IMR-90 (cell line): ENCODE measurements around the gene PIGU. TPM values are rescaled to one million over a fixed set of nuclear protein-coding genes. Genes with fewer than 3 reads are reported as not detected.

Source experiments
- ATAC-seq: fragments of 200-7000 bp; cut with Tn5 transposase; 2 replicates; pipeline ENCODE4 v1.9.1; 2020; ENCODE audit warnings: low read depth, mild to moderate bottlenecking, moderate library complexity
- BruUV-seq: library from RNA; stranded (reverse); fragments of 400-500 nt; replicated peaks from 2 replicates; lab custom pipeline; 2021; lab: Mats Ljungman, UMichigan
- CTCF ChIA-PET: fragments of 300-600 bp; formaldehyde crosslinking; extraction: SDS; loops from one replicate; lab custom pipeline; 2021; ENCODE audit warnings: antibody characterized with exemption; lab: Yijun Ruan, JAX
- POLR2A ChIA-PET: fragments of 300-600 bp; sonication (Branson Sonifier 250); formaldehyde crosslinking; loops from one replicate; lab custom pipeline; 2022; ENCODE audit warnings: antibody characterized with exemption; ENCODE audit not compliant: unreplicated experiment; lab: Charles Lee
- DNase-seq: peaks from one replicate; pipeline ENCODE4 v3.0.0; 2013
- H2AFZ ChIP-seq: replicated peaks from 2 replicates; pipeline ENCODE3; 2013; ENCODE audit warnings: low read length, mild to moderate bottlenecking; ENCODE audit not compliant: poor library complexity
- H2AK5ac ChIP-seq: 2 replicates; pipeline ENCODE4 v1.6.1; 2013; ENCODE audit warnings: low read depth, low read length, inconsistent platforms
- H2AK9ac ChIP-seq: replicated peaks from 2 replicates; pipeline ENCODE3; 2013; ENCODE audit warnings: mild to moderate bottlenecking, low read depth, low read length, moderate library complexity; ENCODE audit not compliant: poor library complexity
- H2BK120ac ChIP-seq: 2 replicates; pipeline ENCODE4 v1.6.1; 2013; ENCODE audit warnings: low read depth, low read length, inconsistent platforms
- H2BK15ac ChIP-seq: 3 replicates; pipeline ENCODE4 v1.6.1; 2013; ENCODE audit warnings: low read depth, low read length, inconsistent platforms
- H2BK20ac ChIP-seq: 2 replicates; pipeline ENCODE4 v1.6.1; 2013; ENCODE audit warnings: low read depth, mild to moderate bottlenecking, inconsistent platforms, low read length, moderate library complexity
- H2BK5ac ChIP-seq: 2 replicates; pipeline ENCODE4 v1.6.1; 2013; ENCODE audit warnings: mild to moderate bottlenecking, low read depth, low read length, inconsistent platforms; ENCODE audit not compliant: poor library complexity, severe bottlenecking
- H3K14ac ChIP-seq: replicated peaks from 2 replicates; pipeline ENCODE4 v1.6.1; 2013; ENCODE audit warnings: low read depth, low read length, inconsistent platforms
- H3K18ac ChIP-seq: 2 replicates; pipeline ENCODE4 v1.6.1; 2013; ENCODE audit warnings: low read depth, low read length, control low read depth
- H3K23ac ChIP-seq: 2 replicates; pipeline ENCODE4 v1.6.1; 2013; ENCODE audit warnings: low read depth, low read length, inconsistent platforms
- H3K27ac ChIP-seq: 2 replicates; pipeline ENCODE4 v1.5.1; 2013; ENCODE audit warnings: mild to moderate bottlenecking, control low read depth, low read length; ENCODE audit not compliant: insufficient read depth
- H3K27me3 ChIP-seq: 2 replicates; pipeline ENCODE4 v1.6.1; 2013; ENCODE audit warnings: low read length; ENCODE audit not compliant: control insufficient read depth, insufficient read depth
- H3K36me3 ChIP-seq: 2 replicates; pipeline ENCODE4 v1.6.1; 2013; ENCODE audit warnings: low read length, mixed read lengths; ENCODE audit not compliant: control insufficient read depth, insufficient read depth
- H3K4ac ChIP-seq: 2 replicates; pipeline ENCODE4 v1.6.1; 2013; ENCODE audit warnings: low read depth, low read length, inconsistent platforms
- H3K4me1 ChIP-seq: 2 replicates; pipeline ENCODE4 v1.6.1; 2013; ENCODE audit warnings: low read length, mixed read lengths; ENCODE audit not compliant: control insufficient read depth, insufficient read depth
- H3K4me2 ChIP-seq: 2 replicates; pipeline ENCODE4 v1.6.1; 2013; ENCODE audit warnings: low read depth, mild to moderate bottlenecking, control low read depth, low read length, moderate library complexity
- H3K4me3 ChIP-seq: 2 replicates; pipeline ENCODE4 v1.5.1; 2013; ENCODE audit warnings: low read depth, mild to moderate bottlenecking, control low read depth, low read length, moderate library complexity; ENCODE audit not compliant: insufficient read depth
- H3K56ac ChIP-seq: 2 replicates; pipeline ENCODE4 v1.6.1; 2013; ENCODE audit warnings: low read length, inconsistent platforms; ENCODE audit not compliant: insufficient read depth; ENCODE audit errors: extremely low read depth
- H3K79me1 ChIP-seq, 2 experiments: 2 replicates each; pipeline ENCODE4 v1.6.1; 2013; ENCODE audit warnings: low read length in 2 of 2, inconsistent platforms in 1 of 2, low read depth in 1 of 2
- H3K9ac ChIP-seq: 2 replicates; pipeline ENCODE4 v1.6.1; 2013; ENCODE audit warnings: low read depth, low read length, control low read depth
- H3K9me1 ChIP-seq: 2 replicates; pipeline ENCODE4 v1.6.1; 2013; ENCODE audit warnings: low read length, inconsistent platforms; ENCODE audit not compliant: insufficient read depth
- H3K9me3 ChIP-seq: 2 replicates; pipeline ENCODE4 v1.6.1; 2013; ENCODE audit warnings: low read length; ENCODE audit not compliant: control insufficient read depth, insufficient read depth
- H4K20me1 ChIP-seq: 2 replicates; pipeline ENCODE4 v1.6.1; 2013; ENCODE audit warnings: low read length, inconsistent platforms; ENCODE audit not compliant: insufficient read depth
- H4K5ac ChIP-seq: 2 replicates; pipeline ENCODE4 v1.6.1; 2013; ENCODE audit warnings: mild to moderate bottlenecking, low read depth, low read length, control low read depth
- H4K8ac ChIP-seq, 2 experiments: 2 replicates each; pipeline ENCODE4 v1.6.1; 2013; ENCODE audit warnings: low read depth in 2 of 2, low read length in 2 of 2, control low read depth in 1 of 2, inconsistent platforms in 1 of 2
- H4K91ac ChIP-seq: 2 replicates; pipeline ENCODE4 v1.6.1; 2013; ENCODE audit warnings: low read depth, low read length, inconsistent platforms; ENCODE audit not compliant: insufficient read depth
- BHLHE40 ChIP-seq: fragments of 150-350 bp; IDR thresholded peaks from 2 replicates; pipeline ENCODE4 v1.6.1; 2016; ENCODE audit warnings: mild to moderate bottlenecking, low read depth, low read length
- CEBPB ChIP-seq: IDR thresholded peaks from 2 replicates; pipeline ENCODE4 v1.6.1; 2012; ENCODE audit warnings: low read depth, low read length, improper control_type of control experiment
- CTCF ChIP-seq: conservative IDR thresholded peaks from 2 replicates; pipeline ENCODE4 v1.5.1; 2012; ENCODE audit warnings: mild to moderate bottlenecking, low read depth, low read length, improper control_type of control experiment
- ELK1 ChIP-seq: fragments of 150-350 bp; IDR thresholded peaks from 2 replicates; pipeline ENCODE4 v1.6.1; 2016; ENCODE audit warnings: low read depth, mild to moderate bottlenecking, low read length, moderate library complexity, borderline replicate concordance
- FOS ChIP-seq: fragments of 150-350 bp; IDR thresholded peaks from 2 replicates; pipeline ENCODE4 v1.6.1; 2016; ENCODE audit warnings: low read depth, low read length
- MXI1 ChIP-seq: IDR thresholded peaks from 2 replicates; pipeline ENCODE4 v1.6.1; 2012; ENCODE audit warnings: low read depth, mild to moderate bottlenecking, low read length, moderate library complexity, borderline replicate concordance
- WGBS, 2 experiments: methylation state at CpG; one replicate each; pipeline versions ENCODE4 v1.1.5 to v1.1.7; 2013; ENCODE audit warnings: missing lambda C conversion rate in 2 of 2; ENCODE audit not compliant: insufficient read length in 1 of 2; ENCODE audit errors: extremely low coverage in 2 of 2; 5-methylcytosine and 5-hydroxymethylcytosine counted together
- dilution Hi-C: fragments of 300-500 bp; cut with HindIII; formaldehyde crosslinking; loops from one replicate; pipeline ENCODE4 v1.14.3; 2018; ENCODE audit warnings: low sequenced_read_pairs; ENCODE audit not compliant: unreplicated experiment
- in situ Hi-C: fragments of 300-500 bp; cut with MboI; formaldehyde crosslinking; loops from 3 replicates; pipeline ENCODE4 v1.14.3; 2019; ENCODE audit warnings: low sequenced_read_pairs, inconsistent platforms, mixed read lengths
- intact Hi-C: fragments of 100-400 bp; cut with micrococcal nuclease; formaldehyde crosslinking; loops from 2 replicates; pipeline ENCODE4 v1.10.0; 2022
- polyA plus RNA-seq, 3 experiments: library from polyadenylated mRNA; depleted of rRNA; stranded (reverse); fragments of >200 nt; gene quantifications; 2 replicates each; pipeline ENCODE4 v1.2.3, GENCODE V29; 2012; ENCODE audit warnings: low replicate concordance in 1 of 3
- total RNA-seq: library from RNA; depleted of rRNA; stranded (reverse); fragments of >200 nt; gene quantifications from 2 replicates; pipeline ENCODE4 v1.2.3, GENCODE V29; 2012

The PIGU gene
- total and polyA plus RNA-seq, 2 of the 4 experiments (the other 2 are of a cell fraction) = 11.1 to 31.1 TPM

- H3K14ac ChIP-seq = no peak overlapping the region
- no peak overlapping the region for H2BK5ac ChIP-seq
- no peak overlapping the region for H3K56ac ChIP-seq
- H2AK9ac ChIP-seq = no peak overlapping the region
- DNase-seq (no peak), ATAC-seq (no peak)
- no peak overlapping the region for H2BK120ac ChIP-seq
- H3K9me3 ChIP-seq = no peaks in the 10 kb centered on the region
- H2AK5ac ChIP-seq = no peak overlapping the region
- H2BK15ac ChIP-seq = no peak overlapping the region
- no peaks in the 10 kb centered on the region for H3K27me3 ChIP-seq
- H2AFZ ChIP-seq = no peak overlapping the region
- no peak overlapping the region for H3K4me3 ChIP-seq
- peaks cover 4% of the 10 kb centered on the region for H3K36me3 ChIP-seq
- ChIA-PET CTCF (interaction anchor here (0.7 kb wide), 1 partner anchor 21 kb away, joined by 3 read pairs; no protein-coding TSS in a partner anchor), POLR2A (no interaction called here)
- no peak overlapping the region for H3K27ac ChIP-seq
- H4K91ac ChIP-seq = no peak overlapping the region
- no TSS peak for BruUV-seq
- WGBS, 2 experiments = 92% methylated on average over 2 of the region's 3 CpGs; no CpG with 5 or more reads in 1 of the 2 experiments
- H4K20me1 ChIP-seq = no peaks in the 10 kb centered on the region
- no peak overlapping the region for H4K5ac ChIP-seq
- no peak overlapping the region for H2BK20ac ChIP-seq
- peaks cover 4% of the 10 kb centered on the region for H3K4me1 ChIP-seq
- TF ChIP-seq CTCF = no peak
- no peak for TF ChIP-seq BHLHE40
- no peak for TF ChIP-seq MXI1
- TF ChIP-seq ELK1 = no peak
- TF ChIP-seq FOS = no peak
- no peak for TF ChIP-seq CEBPB
- H3K9me1 ChIP-seq = peaks cover 3% of the 10 kb centered on the region; the same call in 1 of the 2 replicates
- H3K23ac ChIP-seq = no peak overlapping the region
- H3K9ac ChIP-seq = no peak overlapping the region
- H4K8ac ChIP-seq = no peak overlapping the region
- dilution Hi-C loops = no loop called here
- in situ Hi-C loops = no loop called here
- peaks cover 3% of the 10 kb centered on the region in 2 experiments; a peak in 1 of 4 replicates for H3K79me1 ChIP-seq
- H3K4me2 ChIP-seq = no peak overlapping the region
- no peak overlapping the region for H3K18ac ChIP-seq
- H3K4ac ChIP-seq = no peak overlapping the region
- intact Hi-C loops = no loop called here
Observed at GRCh38 chr20:34634392-34634791, 42.5 kb downstream of the PIGU start.
